ENCODE measurements around the gene SH3BGRL. TPM values are rescaled to one million over a fixed set of nuclear protein-coding genes. Genes with fewer than 3 reads are reported as not detected.

Gene SH3BGRL
- total RNA-seq, 4 donors from 2014 or later: 37.0 to 97.5 (median 68.1) TPM

DNA sequence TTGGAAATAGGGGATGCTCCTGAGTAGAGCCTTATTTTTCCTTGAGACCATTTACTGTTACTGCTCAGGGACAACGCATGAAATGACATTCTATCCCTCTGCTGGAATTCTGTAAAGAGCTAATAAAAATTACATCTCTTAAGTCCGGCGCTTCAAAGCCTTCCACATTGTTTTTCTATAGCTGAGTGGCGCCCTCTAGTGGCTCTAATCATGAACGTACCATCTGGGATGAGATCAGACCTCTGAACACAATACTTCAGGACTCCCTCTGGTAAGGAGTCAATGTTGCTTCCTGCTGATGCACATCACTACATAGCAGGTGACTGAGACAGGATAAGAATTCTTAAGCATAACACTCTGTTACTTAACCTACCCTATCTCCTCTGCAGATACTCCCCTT lies 6.2 kb upstream of the SH3BGRL start:
- DNase-seq: peak; percentile 57
- WGBS, 2 donors (ENCODE audit: low coverage in 1 of 2): 10% methylated on average over 5 of the region's 5 CpGs; no CpG with 5 or more reads in 1 of the 2 donors
- no peak overlapping the region for H3K27ac ChIP-seq
- H3K36me3 ChIP-seq: no peaks in the 10 kb centered on the region
- TF ChIP-seq, protein P1, sequence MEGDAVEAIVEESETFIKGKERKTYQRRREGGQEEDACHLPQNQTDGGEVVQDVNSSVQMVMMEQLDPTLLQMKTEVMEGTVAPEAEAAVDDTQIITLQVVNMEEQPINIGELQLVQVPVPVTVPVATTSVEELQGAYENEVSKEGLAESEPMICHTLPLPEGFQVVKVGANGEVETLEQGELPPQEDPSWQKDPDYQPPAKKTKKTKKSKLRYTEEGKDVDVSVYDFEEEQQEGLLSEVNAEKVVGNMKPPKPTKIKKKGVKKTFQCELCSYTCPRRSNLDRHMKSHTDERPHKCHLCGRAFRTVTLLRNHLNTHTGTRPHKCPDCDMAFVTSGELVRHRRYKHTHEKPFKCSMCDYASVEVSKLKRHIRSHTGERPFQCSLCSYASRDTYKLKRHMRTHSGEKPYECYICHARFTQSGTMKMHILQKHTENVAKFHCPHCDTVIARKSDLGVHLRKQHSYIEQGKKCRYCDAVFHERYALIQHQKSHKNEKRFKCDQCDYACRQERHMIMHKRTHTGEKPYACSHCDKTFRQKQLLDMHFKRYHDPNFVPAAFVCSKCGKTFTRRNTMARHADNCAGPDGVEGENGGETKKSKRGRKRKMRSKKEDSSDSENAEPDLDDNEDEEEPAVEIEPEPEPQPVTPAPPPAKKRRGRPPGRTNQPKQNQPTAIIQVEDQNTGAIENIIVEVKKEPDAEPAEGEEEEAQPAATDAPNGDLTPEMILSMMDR (IDR thresholded peaks at IDR 0.05): peak in 4 of 5 experiments; percentile 36 to 61 (median 54)
- TF ChIP-seq POLR2AphosphoS5 (IDR thresholded peaks at IDR 0.05) (no peak), POLR2A (IDR thresholded peaks at IDR 0.05) (no peak), EP300 (IDR thresholded peaks at IDR 0.05; ENCODE audit: low read depth) (no peak)
- H3K27me3 ChIP-seq: no peaks in the 10 kb centered on the region
- intact Hi-C loops (cut with DNase I; ENCODE audit: low total_unique reads): no loop called here
- in situ Hi-C loops (cut with MboI; ENCODE audit: low pct_ligation_motif_present in 1 of 4, low pct_unique_long_range_greater_than_20kb in 1 of 4, low sequenced_read_pairs in 3 of 4): loop anchor here in 3 of 4 donors (25.0 kb wide), 2 partner anchors 167 to 192 kb away; no protein-coding TSS in a partner anchor
- no peaks in the 10 kb centered on the region for H3K4me1 ChIP-seq
- no peaks in the 10 kb centered on the region for H3K9me3 ChIP-seq
- no peak overlapping the region for H3K4me3 ChIP-seq

DNA sequence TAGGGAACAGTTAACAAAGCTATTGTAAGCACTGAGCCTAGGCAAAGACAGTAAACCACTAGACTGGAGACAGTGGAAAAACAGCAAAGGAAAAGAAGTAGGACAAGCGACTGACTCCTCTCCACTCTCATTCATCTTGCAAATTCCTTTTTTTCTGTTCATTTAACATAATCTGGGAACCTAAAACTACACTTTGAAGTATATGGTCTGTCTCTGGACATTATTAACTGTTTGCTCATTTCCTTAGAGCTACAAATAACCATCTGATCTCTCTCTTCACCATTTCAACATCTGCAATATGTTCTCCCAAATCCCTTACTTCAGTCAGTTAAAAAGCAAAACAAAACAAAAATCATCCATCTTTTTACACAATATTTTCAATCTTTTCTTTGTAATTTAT lies 831 bp upstream of the SH3BGRL start:
- in situ Hi-C loops (cut with MboI; ENCODE audit: low pct_ligation_motif_present in 1 of 4, low pct_unique_long_range_greater_than_20kb in 1 of 4, low sequenced_read_pairs in 3 of 4) (no loop called here), intact Hi-C loops (cut with DNase I; ENCODE audit: low total_unique reads) (no loop called here)
- Histone ChIP-seq H3K27ac (peak overlapping the region; percentile 68 to 91 (median 88)), H3K9me3 (no peaks in the 10 kb centered on the region), H3K36me3 (no peaks in the 10 kb centered on the region), H3K4me3 (peak overlapping the region in 3 of 4 donors; percentile 38 to 64 (median 57)), H3K4me1 (no peaks in the 10 kb centered on the region), H3K27me3 (no peaks in the 10 kb centered on the region)
- DNase-seq: no peak
- 46% methylated on average over 1 of the region's 1 CpG; no CpG with 5 or more reads in 1 of the 2 donors for WGBS, 2 donors (ENCODE audit: low coverage in 1 of 2)
- TF ChIP-seq POLR2A (IDR thresholded peaks at IDR 0.05) (no peak), POLR2AphosphoS5 (IDR thresholded peaks at IDR 0.05) (no peak), EP300 (IDR thresholded peaks at IDR 0.05; ENCODE audit: low read depth) (no peak)
- TF ChIP-seq, protein P1 (IDR thresholded peaks at IDR 0.05): no peak

DNA sequence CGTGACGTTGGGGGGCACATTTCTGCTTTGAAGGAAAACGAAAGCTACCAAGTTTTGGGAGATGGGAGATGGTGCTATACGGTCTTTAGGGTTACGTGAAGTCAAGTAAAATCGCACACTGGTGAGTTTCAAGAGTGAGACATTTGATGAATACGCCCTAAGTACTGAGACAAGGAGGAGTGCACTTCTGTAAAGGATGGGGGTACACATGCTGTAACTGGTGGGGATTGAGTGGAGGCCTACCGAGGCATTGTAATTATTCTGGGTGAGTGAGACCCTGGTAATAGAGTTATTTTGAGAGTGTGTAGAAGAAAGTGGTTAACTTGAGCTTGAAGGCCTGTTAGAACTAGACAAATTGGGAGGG lies 536 bp downstream of the SH3BGRL start:
- no peaks in the 10 kb centered on the region for H3K27me3 ChIP-seq
- no peaks in the 10 kb centered on the region for H3K36me3 ChIP-seq
- H3K4me1 ChIP-seq: no peaks in the 10 kb centered on the region
- H3K4me3 ChIP-seq: peak overlapping the region; percentile 38 to 64 (median 48)
- 46% methylated on average over 8 of the region's 8 CpGs; no CpG with 5 or more reads in 1 of the 2 donors for WGBS, 2 donors (ENCODE audit: low coverage in 1 of 2)
- intact Hi-C loops (cut with DNase I; ENCODE audit: low total_unique reads) (no loop called here), in situ Hi-C loops (cut with MboI; ENCODE audit: low pct_ligation_motif_present in 1 of 4, low pct_unique_long_range_greater_than_20kb in 1 of 4, low sequenced_read_pairs in 3 of 4) (no loop called here)
- peak overlapping the region; percentile 68 to 91 (median 88) for H3K27ac ChIP-seq
- H3K9me3 ChIP-seq: no peaks in the 10 kb centered on the region
- no peak for DNase-seq
- TF ChIP-seq POLR2A (IDR thresholded peaks at IDR 0.05) (no peak), EP300 (IDR thresholded peaks at IDR 0.05; ENCODE audit: low read depth) (no peak), POLR2AphosphoS5 (IDR thresholded peaks at IDR 0.05) (no peak)
- TF ChIP-seq, protein P1 (IDR thresholded peaks at IDR 0.05): no peak

DNA sequence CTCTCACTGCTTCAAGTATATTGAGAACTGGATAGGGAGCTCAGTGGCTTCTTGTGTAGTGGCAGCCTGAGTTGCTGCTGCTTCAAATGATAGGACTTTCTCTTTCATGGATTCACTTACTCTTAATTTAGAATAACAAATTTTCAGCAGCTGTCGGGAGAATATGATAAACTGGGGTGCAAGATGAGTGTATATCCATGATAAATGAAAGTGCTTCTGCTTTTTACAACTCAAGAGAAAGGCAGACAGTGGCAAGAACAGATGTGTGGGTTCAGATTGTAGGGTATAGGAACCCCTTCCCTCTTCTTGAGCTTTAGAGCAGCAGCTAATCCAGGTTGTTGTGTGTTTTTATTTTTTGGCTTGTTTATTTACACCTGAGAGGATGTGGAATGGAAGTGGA lies 1.0 kb downstream of the SH3BGRL start:
- H3K36me3 ChIP-seq: no peaks in the 10 kb centered on the region
- in situ Hi-C loops (cut with MboI; ENCODE audit: low pct_ligation_motif_present in 1 of 4, low pct_unique_long_range_greater_than_20kb in 1 of 4, low sequenced_read_pairs in 3 of 4) (no loop called here), intact Hi-C loops (cut with DNase I; ENCODE audit: low total_unique reads) (no loop called here)
- peak overlapping the region; percentile 68 to 91 (median 88) for H3K27ac ChIP-seq
- H3K9me3 ChIP-seq: no peaks in the 10 kb centered on the region
- no peaks in the 10 kb centered on the region for H3K27me3 ChIP-seq
- DNase-seq: no peak
- peak overlapping the region in 3 of 4 donors; percentile 38 to 64 (median 57) for H3K4me3 ChIP-seq
- 33% methylated on average over 1 of the region's 1 CpG; no CpG with 5 or more reads in 1 of the 2 donors for WGBS, 2 donors (ENCODE audit: low coverage in 1 of 2)
- TF ChIP-seq POLR2AphosphoS5 (IDR thresholded peaks at IDR 0.05): no peak
- no peak for TF ChIP-seq EP300 (IDR thresholded peaks at IDR 0.05; ENCODE audit: low read depth)
- TF ChIP-seq POLR2A (IDR thresholded peaks at IDR 0.05): no peak
- TF ChIP-seq, protein P1 (IDR thresholded peaks at IDR 0.05): no peak
- no peaks in the 10 kb centered on the region for H3K4me1 ChIP-seq

Measured in transverse colon (tissue), 4 donors.